Stimulated activated CD8-positive, alpha-beta memory T cell treated with anti-CD3 and anti-CD28 coated beads, Interleukin-7, amount 100 ng/mL, for 1 hour (primary cell): ENCODE results near the gene METTL4.

ENCODE experiments used
- DNase-seq, 2 donors: peaks; one replicate each; pipeline ENCODE4 v3.0.0-alpha.2; 2020; ENCODE audit warnings: low read depth in 2 of 2

Gene METTL4

GRCh38 chr18:2518473-2518872 lies 52.8 kb downstream of the METTL4 start:
- no peak for DNase-seq

- DNase-seq: no peak
Observed at GRCh38 chr18:2515908-2516625, 55.2 kb downstream of the METTL4 start.

- DNase-seq: no peak
Observed at GRCh38 chr18:2515171-2515787, 56.0 kb downstream of the METTL4 start.

GRCh38 chr18:2513616-2514015 lies 57.7 kb downstream of the METTL4 start:
- no peak for DNase-seq

- no peak for DNase-seq
Observed at GRCh38 chr18:2512059-2512458, 59.2 kb downstream of the METTL4 start.

GRCh38 chr18:2511451-2511850 lies 59.9 kb downstream of the METTL4 start:
- no peak for DNase-seq

- DNase-seq: no peak
Observed at GRCh38 chr18:2510416-2510815, 60.9 kb downstream of the METTL4 start.

GRCh38 chr18:2508678-2509077 lies 62.6 kb downstream of the METTL4 start:
- DNase-seq: no peak

GRCh38 chr18:2508155-2508554 lies 63.1 kb downstream of the METTL4 start:
- no peak for DNase-seq

GRCh38 chr18:2504642-2505041 lies 66.7 kb downstream of the METTL4 start:
- DNase-seq: no peak

GRCh38 chr18:2502880-2503279 lies 68.4 kb downstream of the METTL4 start:
- no peak for DNase-seq

GRCh38 chr18:2502394-2502793 lies 68.9 kb downstream of the METTL4 start:
- no peak for DNase-seq

GRCh38 chr18:2497797-2498196 lies 73.5 kb downstream of the METTL4 start:
- DNase-seq: no peak

GRCh38 chr18:2495381-2495780 lies 75.9 kb downstream of the METTL4 start:
- DNase-seq: no peak

GRCh38 chr18:2494921-2495320 lies 76.4 kb downstream of the METTL4 start:
- no peak for DNase-seq
